Neural progenitor cell (in vitro differentiated cells): ENCODE data around the gene ABHD2. TPM values are rescaled to one million over a fixed set of nuclear protein-coding genes. Genes with fewer than 3 reads are reported as not detected.

Source experiments
- DNase-seq: peaks from one replicate; pipeline ENCODE4 v3.0.0-alpha.2; 2016; ENCODE audit warnings: low spot score
- H2AFZ ChIP-seq: fragments of 200-600 bp; sonication (generic); replicated peaks from 2 replicates; pipeline ENCODE4 v1.6.1; 2016; ENCODE audit warnings: antibody characterized with exemption
- H3F3A ChIP-seq: fragments of 200-600 bp; sonication (generic); 2 replicates; pipeline ENCODE4 v1.6.1; 2016; ENCODE audit warnings: antibody characterized with exemption, low read depth
- H3K27ac ChIP-seq: fragments of 200-600 bp; sonication (generic); 2 replicates; pipeline ENCODE4 v1.5.1; 2016; ENCODE audit warnings: mild to moderate bottlenecking
- H3K27me3 ChIP-seq: fragments of 200-600 bp; sonication (generic); 2 replicates; pipeline ENCODE4 v1.6.1; 2016; ENCODE audit warnings: mild to moderate bottlenecking, moderate library complexity
- H3K36me3 ChIP-seq: fragments of 200-600 bp; sonication (generic); 2 replicates; pipeline ENCODE4 v1.5.1; 2016
- H3K4me1 ChIP-seq: fragments of 200-600 bp; sonication (generic); 2 replicates; pipeline ENCODE4 v1.6.1; 2016; ENCODE audit warnings: mixed run types
- H3K4me2 ChIP-seq: fragments of 200-600 bp; sonication (generic); 2 replicates; pipeline ENCODE4 v1.6.1; 2016
- H3K4me3 ChIP-seq: fragments of 200-600 bp; sonication (generic); 2 replicates; pipeline ENCODE4 v1.5.1; 2016
- H3K79me2 ChIP-seq: fragments of 200-600 bp; sonication (generic); 2 replicates; pipeline ENCODE4 v1.6.1; 2016; ENCODE audit warnings: low read depth
- H3K9ac ChIP-seq: fragments of 200-600 bp; sonication (generic); 2 replicates; pipeline ENCODE4 v1.6.1; 2016
- H3K9me3 ChIP-seq: fragments of 200-600 bp; sonication (generic); 2 replicates; pipeline ENCODE4 v1.5.1; 2016; ENCODE audit warnings: low read depth
- H4K20me1 ChIP-seq: fragments of 200-600 bp; sonication (generic); 2 replicates; pipeline ENCODE4 v1.6.1; 2016; ENCODE audit warnings: low read depth
- H3K27ac Mint-ChIP-seq: 3 replicates; pipeline ENCODE4 v1.8.0; 2021; ENCODE audit warnings: mixed read lengths
- H3K27me3 Mint-ChIP-seq: 2 replicates; pipeline ENCODE4 v1.8.0; 2022; ENCODE audit warnings: low read depth, mild to moderate bottlenecking, inconsistent platforms, moderate library complexity, mixed read lengths; ENCODE audit not compliant: insufficient read depth
- H3K36me3 Mint-ChIP-seq: 3 replicates; pipeline ENCODE4 v1.8.0; 2021; ENCODE audit warnings: mixed read lengths
- H3K4me1 Mint-ChIP-seq: 3 replicates; pipeline ENCODE4 v1.8.0; 2021; ENCODE audit warnings: mixed read lengths
- H3K4me3 Mint-ChIP-seq: 3 replicates; pipeline ENCODE4 v1.8.0; 2021; ENCODE audit warnings: mild to moderate bottlenecking, moderate library complexity, mixed read lengths
- H3K9me3 Mint-ChIP-seq: 3 replicates; pipeline ENCODE4 v1.8.0; 2020; ENCODE audit warnings: mixed read lengths
- EZH2 ChIP-seq: fragments of 200-600 bp; sonication (generic); IDR thresholded peaks from 2 replicates; pipeline ENCODE4 v1.6.1; 2017; ENCODE audit warnings: antibody characterized with exemption, mild to moderate bottlenecking, moderate library complexity
- EZH2phosphoT487 ChIP-seq: fragments of 200-600 bp; sonication (generic); IDR thresholded peaks from 2 replicates; pipeline ENCODE4 v1.6.1; 2017; ENCODE audit warnings: antibody characterized with exemption
- total RNA-seq: library from RNA; depleted of rRNA; stranded (reverse); fragments of >200 nt; gene quantifications from 2 replicates; pipeline ENCODE4 v1.2.3, GENCODE V29; 2015; ENCODE audit warnings: low replicate concordance
- TF ChIP-seq, protein P1 (sequence below): fragments of 200-600 bp; sonication (generic); IDR thresholded peaks from 2 replicates; pipeline ENCODE4 v1.5.1; 2017; ENCODE audit warnings: antibody characterized with exemption, mild to moderate bottlenecking

Gene ABHD2, protein sequence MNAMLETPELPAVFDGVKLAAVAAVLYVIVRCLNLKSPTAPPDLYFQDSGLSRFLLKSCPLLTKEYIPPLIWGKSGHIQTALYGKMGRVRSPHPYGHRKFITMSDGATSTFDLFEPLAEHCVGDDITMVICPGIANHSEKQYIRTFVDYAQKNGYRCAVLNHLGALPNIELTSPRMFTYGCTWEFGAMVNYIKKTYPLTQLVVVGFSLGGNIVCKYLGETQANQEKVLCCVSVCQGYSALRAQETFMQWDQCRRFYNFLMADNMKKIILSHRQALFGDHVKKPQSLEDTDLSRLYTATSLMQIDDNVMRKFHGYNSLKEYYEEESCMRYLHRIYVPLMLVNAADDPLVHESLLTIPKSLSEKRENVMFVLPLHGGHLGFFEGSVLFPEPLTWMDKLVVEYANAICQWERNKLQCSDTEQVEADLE
- 10.9 and 18.1 TPM in 2 replicates for total RNA-seq

DNA sequence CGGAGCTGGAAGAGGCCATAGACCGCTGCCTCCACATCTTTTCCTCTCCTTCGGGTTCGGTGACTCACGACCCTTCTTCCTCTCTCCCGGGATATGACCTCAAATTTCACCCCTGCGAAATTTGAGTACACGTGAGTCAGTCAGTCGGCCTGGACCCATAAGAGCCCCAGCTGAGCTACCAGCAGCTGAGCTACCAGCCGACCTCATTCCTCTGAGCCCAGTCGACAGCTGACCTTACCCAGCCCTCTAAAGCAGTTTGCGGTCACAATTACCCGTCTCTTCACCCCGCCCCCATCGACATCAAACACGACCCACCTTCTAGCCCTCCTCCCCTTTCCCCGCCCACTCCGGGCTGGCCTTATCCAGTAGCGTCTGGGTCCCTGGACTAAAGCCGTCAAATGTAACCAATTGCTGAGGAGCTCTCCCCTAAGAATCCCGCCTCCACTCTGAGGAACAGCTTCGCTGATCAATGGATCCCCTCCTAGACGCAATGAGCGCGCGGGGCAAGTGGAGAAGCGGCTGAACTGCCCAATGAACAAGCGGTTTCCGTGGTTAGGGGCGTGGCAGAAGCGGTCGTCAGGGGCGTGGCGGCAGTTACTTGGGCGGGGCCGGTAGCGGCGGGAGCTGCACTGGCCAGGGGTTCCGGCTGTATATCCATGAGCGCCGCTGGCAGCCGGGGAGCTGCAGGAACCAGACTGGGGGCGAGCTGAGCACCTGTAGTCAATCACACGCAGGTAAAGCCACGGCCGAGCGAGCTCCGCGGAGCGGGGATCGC, at the start of gene ABHD2:
Gene ABHD2, plus strand, starts transcription at position 627 of the 775 bp plus-strand sequence. CDS start 27,872 bp downstream, outside the sequence.
- H3K4me2 ChIP-seq = peak within 1 kb of the TSS; percentile 84
- H3K4me3 Mint-ChIP-seq = no peak within 1 kb of the TSS
- DNase-seq = peak; percentile 100
- H3F3A ChIP-seq = peaks cover 12% of the 10 kb centered on the region
- no peaks in the 10 kb centered on the region for H3K36me3 ChIP-seq
- H3K9me3 Mint-ChIP-seq = no peaks in the 10 kb centered on the region
- no peaks in the 10 kb centered on the region for H3K9me3 ChIP-seq
- H4K20me1 ChIP-seq = no peaks in the 10 kb centered on the region
- H3K4me1 ChIP-seq = peaks cover 18% of the 10 kb centered on the region
- no peaks in the 10 kb centered on the region for H3K36me3 Mint-ChIP-seq
- TF ChIP-seq EZH2phosphoT487 (no peak), EZH2 (no peak)
- TF ChIP-seq, protein P1, sequence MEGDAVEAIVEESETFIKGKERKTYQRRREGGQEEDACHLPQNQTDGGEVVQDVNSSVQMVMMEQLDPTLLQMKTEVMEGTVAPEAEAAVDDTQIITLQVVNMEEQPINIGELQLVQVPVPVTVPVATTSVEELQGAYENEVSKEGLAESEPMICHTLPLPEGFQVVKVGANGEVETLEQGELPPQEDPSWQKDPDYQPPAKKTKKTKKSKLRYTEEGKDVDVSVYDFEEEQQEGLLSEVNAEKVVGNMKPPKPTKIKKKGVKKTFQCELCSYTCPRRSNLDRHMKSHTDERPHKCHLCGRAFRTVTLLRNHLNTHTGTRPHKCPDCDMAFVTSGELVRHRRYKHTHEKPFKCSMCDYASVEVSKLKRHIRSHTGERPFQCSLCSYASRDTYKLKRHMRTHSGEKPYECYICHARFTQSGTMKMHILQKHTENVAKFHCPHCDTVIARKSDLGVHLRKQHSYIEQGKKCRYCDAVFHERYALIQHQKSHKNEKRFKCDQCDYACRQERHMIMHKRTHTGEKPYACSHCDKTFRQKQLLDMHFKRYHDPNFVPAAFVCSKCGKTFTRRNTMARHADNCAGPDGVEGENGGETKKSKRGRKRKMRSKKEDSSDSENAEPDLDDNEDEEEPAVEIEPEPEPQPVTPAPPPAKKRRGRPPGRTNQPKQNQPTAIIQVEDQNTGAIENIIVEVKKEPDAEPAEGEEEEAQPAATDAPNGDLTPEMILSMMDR = no peak
- H3K9ac ChIP-seq = peak within 1 kb of the TSS; percentile 51
- H3K4me3 ChIP-seq = peak within 1 kb of the TSS; percentile 89
- peaks cover 3% of the 10 kb centered on the region for H3K27me3 Mint-ChIP-seq
- H3K79me2 ChIP-seq = no peaks in the 10 kb centered on the region
- H3K27me3 ChIP-seq = no peaks in the 10 kb centered on the region
- H3K27ac ChIP-seq = no peak within 1 kb of the TSS
- H2AFZ ChIP-seq = peak within 1 kb of the TSS; percentile 79
- H3K27ac Mint-ChIP-seq = peak within 1 kb of the TSS; percentile 55
- peaks cover 46% of the 10 kb centered on the region for H3K4me1 Mint-ChIP-seq

DNA sequence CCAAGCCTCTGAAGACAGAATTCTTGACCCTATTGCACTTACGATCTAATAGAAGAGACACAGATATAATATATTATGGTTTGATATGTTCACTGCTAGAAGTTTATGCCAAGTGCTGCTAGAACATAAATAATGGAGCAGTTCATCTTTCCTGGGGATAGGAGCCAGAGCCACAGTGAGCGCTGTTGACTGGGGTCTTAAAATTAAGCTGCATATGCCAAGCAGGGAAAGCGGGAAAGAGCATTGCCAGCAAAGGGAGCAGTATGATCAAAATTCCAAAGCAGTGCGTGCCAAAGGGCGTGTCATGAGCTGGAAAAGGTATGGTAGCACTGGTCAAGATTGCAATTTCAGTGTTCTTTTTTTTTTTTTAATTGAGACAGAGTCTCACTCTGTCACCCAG, 49.1 kb upstream of the ABHD2 start:
- H4K20me1 ChIP-seq = no peaks in the 10 kb centered on the region
- no peak overlapping the region for H2AFZ ChIP-seq
- peaks cover 2% of the 10 kb centered on the region for H3K27me3 Mint-ChIP-seq
- no peaks in the 10 kb centered on the region for H3F3A ChIP-seq
- no peak overlapping the region for H3K4me3 ChIP-seq
- H3K9ac ChIP-seq = no peak overlapping the region
- H3K36me3 Mint-ChIP-seq = no peaks in the 10 kb centered on the region
- H3K4me2 ChIP-seq = no peak overlapping the region
- H3K27me3 ChIP-seq = no peaks in the 10 kb centered on the region
- no peaks in the 10 kb centered on the region for H3K4me1 Mint-ChIP-seq
- H3K36me3 ChIP-seq = no peaks in the 10 kb centered on the region
- no peaks in the 10 kb centered on the region for H3K4me1 ChIP-seq
- no peaks in the 10 kb centered on the region for H3K79me2 ChIP-seq
- no peak for DNase-seq
- TF ChIP-seq, protein P1 = no peak
- TF ChIP-seq EZH2phosphoT487 = no peak
- TF ChIP-seq EZH2 = no peak
- H3K27ac ChIP-seq = no peak overlapping the region
- H3K4me3 Mint-ChIP-seq = no peak overlapping the region
- H3K9me3 Mint-ChIP-seq = no peaks in the 10 kb centered on the region
- no peaks in the 10 kb centered on the region for H3K9me3 ChIP-seq
- no peak overlapping the region for H3K27ac Mint-ChIP-seq

DNA sequence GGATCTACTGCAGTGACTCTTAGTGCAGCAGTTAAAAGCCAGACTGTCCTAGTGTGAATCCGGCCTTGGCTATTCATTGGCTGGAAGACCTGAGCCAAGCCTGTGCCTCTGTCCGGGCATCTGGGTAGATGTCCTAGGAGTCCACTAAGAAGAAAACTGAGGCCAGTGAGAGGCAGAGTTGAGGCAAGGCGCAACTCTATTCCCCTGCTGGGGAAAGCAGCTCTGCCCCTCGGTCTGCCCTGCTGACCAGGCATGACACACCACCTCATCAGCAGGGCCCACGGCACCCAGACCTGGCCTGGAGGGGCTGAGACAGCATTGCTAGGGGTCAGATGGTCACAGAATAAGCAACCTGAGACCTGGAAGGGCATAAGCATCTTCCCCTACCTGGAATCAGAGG, 46.7 kb upstream of the ABHD2 start:
- H3K4me1 Mint-ChIP-seq = no peaks in the 10 kb centered on the region
- peaks cover 1% of the 10 kb centered on the region for H3K9me3 Mint-ChIP-seq
- H3K27ac Mint-ChIP-seq = no peak overlapping the region
- Histone ChIP-seq H2AFZ (peak overlapping the region; percentile 96), H3F3A (no peaks in the 10 kb centered on the region), H4K20me1 (no peaks in the 10 kb centered on the region), H3K4me1 (no peaks in the 10 kb centered on the region), H3K4me2 (no peak overlapping the region), H3K4me3 (no peak overlapping the region), H3K27me3 (no peaks in the 10 kb centered on the region), H3K9me3 (no peaks in the 10 kb centered on the region), H3K79me2 (no peaks in the 10 kb centered on the region), H3K9ac (no peak overlapping the region), H3K36me3 (no peaks in the 10 kb centered on the region), H3K27ac (no peak overlapping the region)
- H3K36me3 Mint-ChIP-seq = no peaks in the 10 kb centered on the region
- DNase-seq = no peak
- H3K4me3 Mint-ChIP-seq = no peak overlapping the region
- TF ChIP-seq, protein P1 = no peak
- TF ChIP-seq EZH2phosphoT487 (no peak), EZH2 (no peak)
- H3K27me3 Mint-ChIP-seq = peaks cover 2% of the 10 kb centered on the region
